Stimulated activated CD8-positive, alpha-beta memory T cell treated with anti-CD3 and anti-CD28 coated beads, Interleukin-2, amount 100 ng/mL, for 48 hours (primary cell): ENCODE results near the gene MAP2K1.

Source experiments
- DNase-seq, 2 donors: peaks; one replicate each; pipeline ENCODE4 v3.0.0-alpha.2; 2020; ENCODE audit warnings: low read depth in 2 of 2

The MAP2K1 gene

GRCh38 chr15:66503780-66504562 is 117.3 kb downstream of the MAP2K1 start:
- DNase-seq, result no peak

GRCh38 chr15:66504563-66505429 is 118.1 kb downstream of the MAP2K1 start, which contains the start of the genes RPL4 and ZWILCH:
Gene RPL4, minus strand, starts transcription at chr15:66504855. Its CDS starts 65 bp downstream, at chr15:66504790.
Gene ZWILCH, plus strand, starts transcription at chr15:66505326. Its CDS starts 13 bp downstream, at chr15:66505339.
- DNase-seq, result peak; percentile 65 to 68

- no peak for DNase-seq
Measured at GRCh38 chr15:66505430-66505811, 118.7 kb downstream of the MAP2K1 start.

- no peak for DNase-seq
Measured at GRCh38 chr15:66505818-66506217, 119.1 kb downstream of the MAP2K1 start.

- no peak for DNase-seq
Measured at GRCh38 chr15:66508293-66508883, 121.7 kb downstream of the MAP2K1 start.

- DNase-seq, result no peak
Measured at GRCh38 chr15:66514586-66514985, 127.9 kb downstream of the MAP2K1 start.

- no peak for DNase-seq
Measured at GRCh38 chr15:66515901-66516322, 129.2 kb downstream of the MAP2K1 start.

GRCh38 chr15:66523926-66524325 is 137.2 kb downstream of the MAP2K1 start:
- no peak for DNase-seq

- no peak for DNase-seq
Measured at GRCh38 chr15:66524838-66525237, 138.1 kb downstream of the MAP2K1 start.

- DNase-seq, result no peak
Measured at GRCh38 chr15:66535056-66535455, 148.3 kb downstream of the MAP2K1 start.
